Brain microvascular endothelial cell (primary cell): ENCODE data around the gene UBE2L6.

Source experiments
- DNase-seq: peaks from one replicate; pipeline ENCODE4 v3.0.0-alpha.2; 2020
- H3K27ac ChIP-seq: fragments of 250-450 bp; sonication (Bioruptor Pico); 2 replicates; pipeline ENCODE4 v1.5.1; 2020; ENCODE audit warnings: mild to moderate bottlenecking, moderate library complexity
- H3K27me3 ChIP-seq: fragments of 250-450 bp; sonication (Bioruptor Pico); replicated peaks from 2 replicates; pipeline ENCODE4 v1.5.1; 2020; ENCODE audit warnings: mild to moderate bottlenecking
- H3K36me3 ChIP-seq: fragments of 250-450 bp; sonication (Bioruptor Pico); replicated peaks from 2 replicates; pipeline ENCODE4 v1.5.1; 2020; ENCODE audit warnings: mild to moderate bottlenecking
- H3K4me3 ChIP-seq: 2 replicates; pipeline ENCODE4 v1.5.1; 2011; ENCODE audit warnings: low read depth, mild to moderate bottlenecking, control low read depth, low read length, moderate library complexity
- CTCF ChIP-seq: IDR thresholded peaks from 2 replicates; pipeline ENCODE4 v1.5.1; 2011; ENCODE audit warnings: low read depth, mild to moderate bottlenecking, moderate library complexity, low read length, control low read depth, inconsistent platforms; ENCODE audit errors: missing control alignments
- in situ Hi-C: cut with HindIII; loops from 2 replicates; pipeline ENCODE4 v1.10.0; 2017; ENCODE audit warnings: low sequenced_read_pairs, low pct_ligation_motif_present

The UBE2L6 gene

GRCh38 chr11:57513911-57514537 lies 53.4 kb downstream of the UBE2L6 start:
- Histone ChIP-seq H3K27me3 (no peaks in the 10 kb centered on the region), H3K27ac (no peak overlapping the region), H3K4me3 (peak overlapping the region; percentile 77), H3K36me3 (no peaks in the 10 kb centered on the region)
- TF ChIP-seq CTCF: peak; percentile 1
- in situ Hi-C loops: no loop called here
- no peak for DNase-seq

DNA sequence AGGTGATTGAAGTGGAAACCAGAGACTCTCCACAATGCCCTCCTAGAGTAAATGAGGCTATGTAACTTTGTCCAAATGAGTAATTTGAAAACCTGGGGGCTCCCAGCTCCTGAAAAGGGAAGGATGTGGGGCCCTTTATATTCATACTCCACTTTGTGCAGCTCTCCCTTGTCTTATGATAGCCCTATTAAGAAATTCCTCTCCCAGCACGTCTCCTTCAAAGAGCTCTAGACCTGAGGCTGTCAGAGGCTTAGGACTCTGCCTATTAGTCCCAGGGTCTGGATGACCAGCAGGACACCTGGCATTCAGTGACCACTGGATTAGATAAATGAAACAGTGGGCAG lies 54.0 kb downstream of the UBE2L6 start:
- in situ Hi-C loops: no loop called here
- Histone ChIP-seq H3K36me3 (no peaks in the 10 kb centered on the region), H3K27me3 (no peaks in the 10 kb centered on the region), H3K4me3 (no peak overlapping the region), H3K27ac (no peak overlapping the region)
- no peak for TF ChIP-seq CTCF
- no peak for DNase-seq

- in situ Hi-C loops: no loop called here
- TF ChIP-seq CTCF: no peak
- Histone ChIP-seq H3K27me3 (no peaks in the 10 kb centered on the region), H3K27ac (no peak overlapping the region), H3K4me3 (no peak overlapping the region), H3K36me3 (no peaks in the 10 kb centered on the region)
- no peak for DNase-seq
Measured at GRCh38 chr11:57512646-57513451, 54.6 kb downstream of the UBE2L6 start.

GRCh38 chr11:57511741-57512430 lies 55.6 kb downstream of the UBE2L6 start:
- Histone ChIP-seq H3K27ac (no peak overlapping the region), H3K4me3 (no peak overlapping the region), H3K36me3 (no peaks in the 10 kb centered on the region), H3K27me3 (no peaks in the 10 kb centered on the region)
- DNase-seq: no peak
- no peak for TF ChIP-seq CTCF
- in situ Hi-C loops: no loop called here

- in situ Hi-C loops: no loop called here
- Histone ChIP-seq H3K4me3 (no peak overlapping the region), H3K27me3 (no peaks in the 10 kb centered on the region), H3K27ac (no peak overlapping the region), H3K36me3 (no peaks in the 10 kb centered on the region)
- no peak for TF ChIP-seq CTCF
- no peak for DNase-seq
Measured at GRCh38 chr11:57508341-57509170, 58.9 kb downstream of the UBE2L6 start.
